ENCODE data around the gene CSAD.

Gene CSAD

GRCh38 chr12:53204351-53204750, 23.6 kb upstream of the CSAD start:
- TF ChIP-seq, protein P1, sequence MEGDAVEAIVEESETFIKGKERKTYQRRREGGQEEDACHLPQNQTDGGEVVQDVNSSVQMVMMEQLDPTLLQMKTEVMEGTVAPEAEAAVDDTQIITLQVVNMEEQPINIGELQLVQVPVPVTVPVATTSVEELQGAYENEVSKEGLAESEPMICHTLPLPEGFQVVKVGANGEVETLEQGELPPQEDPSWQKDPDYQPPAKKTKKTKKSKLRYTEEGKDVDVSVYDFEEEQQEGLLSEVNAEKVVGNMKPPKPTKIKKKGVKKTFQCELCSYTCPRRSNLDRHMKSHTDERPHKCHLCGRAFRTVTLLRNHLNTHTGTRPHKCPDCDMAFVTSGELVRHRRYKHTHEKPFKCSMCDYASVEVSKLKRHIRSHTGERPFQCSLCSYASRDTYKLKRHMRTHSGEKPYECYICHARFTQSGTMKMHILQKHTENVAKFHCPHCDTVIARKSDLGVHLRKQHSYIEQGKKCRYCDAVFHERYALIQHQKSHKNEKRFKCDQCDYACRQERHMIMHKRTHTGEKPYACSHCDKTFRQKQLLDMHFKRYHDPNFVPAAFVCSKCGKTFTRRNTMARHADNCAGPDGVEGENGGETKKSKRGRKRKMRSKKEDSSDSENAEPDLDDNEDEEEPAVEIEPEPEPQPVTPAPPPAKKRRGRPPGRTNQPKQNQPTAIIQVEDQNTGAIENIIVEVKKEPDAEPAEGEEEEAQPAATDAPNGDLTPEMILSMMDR (IDR thresholded peaks at IDR 0.05; ENCODE audit: insufficient read depth, low read depth, low read length, missing control alignments): no peak
- no peak for DNase-seq (ENCODE audit: low read depth)
- peak overlapping the region; percentile 65 for H3K4me3 ChIP-seq (ENCODE audit: low read depth, low read length)

GRCh38 chr12:53202316-53202715, 21.6 kb upstream of the CSAD start:
- peak overlapping the region; percentile 65 for H3K4me3 ChIP-seq (ENCODE audit: low read depth, low read length)
- DNase-seq (ENCODE audit: low read depth): peak; percentile 53

DNA sequence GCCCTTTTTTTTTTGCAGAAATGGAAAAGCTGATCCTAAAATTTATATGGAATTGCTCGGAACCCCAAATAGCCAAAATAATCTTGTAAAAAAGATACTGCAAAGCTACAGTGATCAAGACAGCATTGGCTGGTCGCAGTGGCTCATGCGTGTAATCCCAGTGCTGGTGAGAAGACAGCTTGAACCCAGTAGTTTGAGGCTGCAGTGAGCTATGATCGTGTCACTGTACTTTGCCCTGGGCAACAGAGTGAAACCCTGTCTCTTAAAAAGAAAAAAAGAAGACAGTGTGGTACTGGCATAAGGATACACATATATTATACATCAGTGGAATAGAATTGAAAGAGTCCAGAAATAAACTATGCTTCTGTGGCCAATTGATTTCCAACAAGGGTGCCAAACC, 20.9 kb upstream of the CSAD start:
- no peak for DNase-seq (ENCODE audit: low read depth)
- H3K4me3 ChIP-seq (ENCODE audit: low read depth, low read length): peak overlapping the region; percentile 65
- TF ChIP-seq, protein P1 (IDR thresholded peaks at IDR 0.05; ENCODE audit: insufficient read depth, low read depth, low read length, missing control alignments): no peak

GRCh38 chr12:53201177-53201541, 20.4 kb upstream of the CSAD start:
- peak overlapping the region; percentile 65 for H3K4me3 ChIP-seq (ENCODE audit: low read depth, low read length)
- TF ChIP-seq, protein P1 (IDR thresholded peaks at IDR 0.05; ENCODE audit: insufficient read depth, low read depth, low read length, missing control alignments): no peak
- no peak for DNase-seq (ENCODE audit: low read depth)

DNA sequence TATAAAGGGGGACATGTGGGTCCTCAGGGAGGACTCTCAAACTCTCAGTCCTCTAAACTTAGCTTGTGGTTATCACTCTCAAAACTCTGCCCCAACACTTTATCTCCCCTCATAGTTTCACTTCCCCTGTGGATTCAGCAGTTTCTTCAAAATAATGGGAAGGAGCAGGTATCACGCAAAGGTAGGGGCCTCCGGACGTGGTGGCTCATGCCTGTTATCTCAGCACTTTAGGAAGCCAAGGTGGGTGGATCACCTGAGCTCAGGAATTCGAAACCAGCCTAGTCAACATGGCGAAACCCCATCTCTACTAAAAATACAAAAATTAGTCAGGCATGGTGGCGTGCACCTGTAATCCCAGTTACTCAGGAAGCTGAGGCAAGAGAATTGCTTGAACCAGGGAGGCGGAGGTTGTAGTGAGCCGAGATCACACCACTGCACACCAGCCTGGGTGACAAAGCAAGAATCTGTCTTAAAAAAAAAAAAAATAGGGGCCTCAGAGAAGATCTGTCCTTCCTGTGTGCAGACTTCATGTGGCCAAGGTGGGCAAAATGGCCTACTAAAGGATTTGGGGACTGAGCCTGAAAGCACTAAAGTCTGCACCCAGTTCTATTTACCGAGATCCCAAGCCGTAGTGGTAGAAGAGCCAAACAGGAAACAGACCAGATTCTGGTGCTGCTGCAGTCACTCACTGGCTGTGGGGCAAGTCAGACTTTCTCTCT, 19.9 kb upstream of the CSAD start:
- TF ChIP-seq, protein P1 (IDR thresholded peaks at IDR 0.05; ENCODE audit: insufficient read depth, low read depth, low read length, missing control alignments): no peak
- H3K4me3 ChIP-seq (ENCODE audit: low read depth, low read length): peak overlapping the region; percentile 65
- peak; percentile 88 for DNase-seq (ENCODE audit: low read depth)

DNA sequence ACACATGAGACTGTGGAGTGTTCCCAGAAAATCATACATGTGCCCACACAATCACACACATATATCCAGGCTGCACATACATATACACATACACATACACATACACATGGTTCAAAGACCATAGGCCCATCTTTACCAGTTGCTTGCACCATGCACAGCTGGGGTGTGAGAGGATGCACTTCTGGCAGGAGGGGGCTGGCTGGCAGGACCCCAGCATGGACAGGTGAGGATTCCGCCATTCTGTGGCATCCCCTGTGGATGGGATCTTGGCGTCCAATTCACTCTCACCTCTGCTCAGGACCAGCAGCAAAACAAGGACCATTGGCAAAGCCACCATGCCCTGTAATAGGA, 19.4 kb upstream of the CSAD start:
- no peak for DNase-seq (ENCODE audit: low read depth)
- H3K4me3 ChIP-seq (ENCODE audit: low read depth, low read length): 0 out of 2 replicates have a peak overlapping the region, but pooled peaks have one; percentile 0
- TF ChIP-seq, protein P1 (IDR thresholded peaks at IDR 0.05; ENCODE audit: insufficient read depth, low read depth, low read length, missing control alignments): no peak

GRCh38 chr12:53199700-53200099, 19.0 kb upstream of the CSAD start:
- TF ChIP-seq, protein P1 (IDR thresholded peaks at IDR 0.05; ENCODE audit: insufficient read depth, low read depth, low read length, missing control alignments): no peak
- no peak overlapping the region for H3K4me3 ChIP-seq (ENCODE audit: low read depth, low read length)
- DNase-seq (ENCODE audit: low read depth): no peak
